Measurements from ENCODE around the gene ZNF284.

DNA sequence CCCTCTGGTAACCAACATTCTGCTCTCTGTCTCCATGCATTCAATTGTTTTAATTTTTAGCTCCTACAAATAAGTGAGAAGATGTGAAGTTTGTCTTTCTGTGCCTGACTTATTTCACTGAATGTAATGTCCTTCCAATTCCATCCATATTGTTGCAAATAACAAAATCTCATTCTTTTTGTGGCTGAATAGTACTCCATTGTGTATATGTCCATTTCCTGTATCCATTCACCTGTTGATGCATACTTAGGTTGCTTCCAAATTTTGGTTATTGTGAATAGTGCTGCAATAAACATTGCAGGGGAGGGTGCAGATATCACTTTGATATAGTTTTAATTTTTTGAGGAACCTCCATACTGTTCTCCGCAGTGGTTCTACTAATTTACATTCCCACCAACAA is 2.5 kb upstream of the ZNF284 start:
- TF ChIP-seq CTCF (IDR thresholded peaks at IDR 0.05): no peak
- TF ChIP-seq POLR2A (IDR thresholded peaks at IDR 0.05): no peak
- TF ChIP-seq EP300 (IDR thresholded peaks at IDR 0.05): no peak
